Measurements from ENCODE around the gene FXN. TPM values are rescaled to one million over a fixed set of nuclear protein-coding genes. Genes with fewer than 3 reads are reported as not detected.
"Not testable (repeated sequence)": the region's sequence is repeated elsewhere in the genome, so short reads cannot be mapped to it uniquely, and the experiment has no call there.

The FXN gene
- total and polyA plus RNA-seq, 2 donors (not counting 3 experiments of a cell fraction or from before 2014, with no cell fraction given): 18.2 to 21.2 TPM

DNA sequence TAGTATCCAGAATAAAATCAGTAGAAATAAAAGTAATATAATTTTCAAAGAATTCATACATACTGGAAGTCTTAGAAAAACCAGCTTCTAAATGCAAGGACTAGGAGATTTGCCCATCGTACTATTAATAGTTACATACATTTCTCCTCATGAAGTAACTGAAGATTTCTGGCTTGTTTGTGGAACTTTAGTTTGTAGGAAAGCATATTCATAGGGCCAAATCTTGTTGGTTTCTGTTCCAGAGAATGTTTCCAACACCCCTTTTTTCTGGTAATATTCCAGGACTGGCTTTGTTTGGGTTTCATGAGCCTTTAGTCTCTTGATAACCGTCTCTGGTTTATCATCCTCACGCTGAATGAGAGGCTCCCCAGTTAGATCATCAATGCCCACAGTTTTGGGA is 72.2 kb downstream of the FXN start:
- H3K27ac ChIP-seq (ENCODE audit: insufficient read depth, low read depth, low read length): no peak overlapping the region
- TF ChIP-seq, protein P1, sequence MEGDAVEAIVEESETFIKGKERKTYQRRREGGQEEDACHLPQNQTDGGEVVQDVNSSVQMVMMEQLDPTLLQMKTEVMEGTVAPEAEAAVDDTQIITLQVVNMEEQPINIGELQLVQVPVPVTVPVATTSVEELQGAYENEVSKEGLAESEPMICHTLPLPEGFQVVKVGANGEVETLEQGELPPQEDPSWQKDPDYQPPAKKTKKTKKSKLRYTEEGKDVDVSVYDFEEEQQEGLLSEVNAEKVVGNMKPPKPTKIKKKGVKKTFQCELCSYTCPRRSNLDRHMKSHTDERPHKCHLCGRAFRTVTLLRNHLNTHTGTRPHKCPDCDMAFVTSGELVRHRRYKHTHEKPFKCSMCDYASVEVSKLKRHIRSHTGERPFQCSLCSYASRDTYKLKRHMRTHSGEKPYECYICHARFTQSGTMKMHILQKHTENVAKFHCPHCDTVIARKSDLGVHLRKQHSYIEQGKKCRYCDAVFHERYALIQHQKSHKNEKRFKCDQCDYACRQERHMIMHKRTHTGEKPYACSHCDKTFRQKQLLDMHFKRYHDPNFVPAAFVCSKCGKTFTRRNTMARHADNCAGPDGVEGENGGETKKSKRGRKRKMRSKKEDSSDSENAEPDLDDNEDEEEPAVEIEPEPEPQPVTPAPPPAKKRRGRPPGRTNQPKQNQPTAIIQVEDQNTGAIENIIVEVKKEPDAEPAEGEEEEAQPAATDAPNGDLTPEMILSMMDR (IDR thresholded peaks at IDR 0.05; ENCODE audit: extremely low read depth in 1 of 2, insufficient read depth in 1 of 2, low read depth in 1 of 2, low read length in 2 of 2): no peak
- TF ChIP-seq, protein P2, sequence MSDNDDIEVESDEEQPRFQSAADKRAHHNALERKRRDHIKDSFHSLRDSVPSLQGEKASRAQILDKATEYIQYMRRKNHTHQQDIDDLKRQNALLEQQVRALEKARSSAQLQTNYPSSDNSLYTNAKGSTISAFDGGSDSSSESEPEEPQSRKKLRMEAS (IDR thresholded peaks at IDR 0.05; ENCODE audit: insufficient read depth, insufficient read length): no peak
- TF ChIP-seq MYC (IDR thresholded peaks at IDR 0.05; ENCODE audit: low read depth, low read length) (no peak), POLR2AphosphoS5 (IDR thresholded peaks at IDR 0.05; ENCODE audit: insufficient read depth, low read depth, low read length) (no peak), GATA2 (IDR thresholded peaks at IDR 0.05; ENCODE audit: insufficient read depth, insufficient read length, low read depth, low read length) (no peak), JUN (IDR thresholded peaks at IDR 0.05; ENCODE audit: borderline replicate concordance, insufficient read depth, insufficient read length, low read depth) (no peak), FOS (IDR thresholded peaks at IDR 0.05; ENCODE audit: borderline replicate concordance, insufficient read depth, low read length) (no peak), EZH2 (IDR thresholded peaks at IDR 0.05; ENCODE audit: borderline replicate concordance, low read depth, low read length, severe bottlenecking) (no peak), POLR2A (IDR thresholded peaks at IDR 0.05; ENCODE audit: low read depth, low read length) (no peak)
- CTCF ChIA-PET: no interaction called here
- dilution Hi-C loops (cut with MboI; ENCODE audit: extremely low pct_ligation_motif_present, low sequenced_read_pairs) (no loop called here), intact Hi-C loops (cut with micrococcal nuclease) (no loop called here)
- DNase-seq (ENCODE audit: low read depth, low spot score) (no peak), FAIRE-seq (no peak)
- H3K79me2 ChIP-seq (ENCODE audit: control insufficient read depth, insufficient read depth, low read length): no peaks in the 10 kb centered on the region
- no peaks in the 10 kb centered on the region for H3K36me3 ChIP-seq (ENCODE audit: control insufficient read depth in 2 of 2, extremely low read depth in 1 of 2, insufficient read depth in 2 of 2, low read length in 2 of 2)
- BruUV-seq (replicated peaks): no TSS peak
- no peaks in the 10 kb centered on the region for H3K9me1 ChIP-seq (replicated peaks; ENCODE audit: control insufficient read depth, extremely low read depth, insufficient read depth, low read length)
- no peaks in the 10 kb centered on the region for H3K9me3 ChIP-seq (replicated peaks; ENCODE audit: control insufficient read depth, insufficient read depth, low read length)
- POLR2A ChIA-PET: no interaction called here
- no peaks in the 10 kb centered on the region for H3K27me3 ChIP-seq (ENCODE audit: control insufficient read depth in 2 of 2, insufficient read depth in 2 of 2, low read length in 2 of 2)
- H2AFZ ChIP-seq (ENCODE audit: low read depth, low read length): no peak overlapping the region
- H3K9ac ChIP-seq (replicated peaks; ENCODE audit: extremely low read depth, insufficient read depth, low read length): no peak overlapping the region
- H3K4me1 ChIP-seq (ENCODE audit: control insufficient read depth, extremely low read depth, insufficient read depth, low read length): no peaks in the 10 kb centered on the region
- no peaks in the 10 kb centered on the region for H4K20me1 ChIP-seq (replicated peaks; ENCODE audit: control insufficient read depth, extremely low read depth, insufficient read depth, low read length)
- no peak overlapping the region for H3K4me3 ChIP-seq (replicated peaks in 1 of 3; ENCODE audit: insufficient read depth in 1 of 3, low read depth in 1 of 3, low read length in 3 of 3)
- no peak overlapping the region for H3K4me2 ChIP-seq (ENCODE audit: insufficient read depth, low read length)

DNA sequence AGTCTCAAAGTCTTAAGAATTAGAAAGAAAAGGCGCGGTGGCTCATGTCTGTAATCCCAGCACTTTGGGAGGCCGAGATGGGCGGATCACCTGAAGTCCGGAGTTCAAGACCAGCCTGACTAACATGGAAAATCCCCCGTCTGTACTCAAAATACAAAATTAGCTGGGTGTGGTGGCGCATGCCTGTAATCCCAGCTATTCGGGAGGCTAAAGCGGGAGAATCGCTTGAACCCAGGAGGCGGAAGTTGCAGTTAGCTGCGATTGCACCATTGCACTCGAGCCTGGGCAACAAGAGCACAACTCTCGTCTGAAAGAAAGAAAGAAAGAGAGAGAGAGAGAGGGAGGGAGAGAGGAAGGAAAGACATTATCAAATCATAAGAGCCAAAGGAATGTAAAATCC is 73.2 kb downstream of the FXN start:
- DNase-seq (ENCODE audit: low read depth, low spot score); H3K4me1 ChIP-seq (ENCODE audit: control insufficient read depth, extremely low read depth, insufficient read depth, low read length); BruUV-seq (replicated peaks); dilution Hi-C loops (cut with MboI; ENCODE audit: extremely low pct_ligation_motif_present, low sequenced_read_pairs); H3K9me3 ChIP-seq (replicated peaks; ENCODE audit: control insufficient read depth, insufficient read depth, low read length); CTCF ChIA-PET; H3K27me3 ChIP-seq (ENCODE audit: control insufficient read depth in 2 of 2, insufficient read depth in 2 of 2, low read length in 2 of 2); H3K4me3 ChIP-seq (replicated peaks in 1 of 3; ENCODE audit: insufficient read depth in 1 of 3, low read depth in 1 of 3, low read length in 3 of 3); H3K9me1 ChIP-seq (replicated peaks; ENCODE audit: control insufficient read depth, extremely low read depth, insufficient read depth, low read length); H3K4me2 ChIP-seq (ENCODE audit: insufficient read depth, low read length); FAIRE-seq; H3K79me2 ChIP-seq (ENCODE audit: control insufficient read depth, insufficient read depth, low read length); H3K27ac ChIP-seq (ENCODE audit: insufficient read depth, low read depth, low read length); H2AFZ ChIP-seq (ENCODE audit: low read depth, low read length); H4K20me1 ChIP-seq (replicated peaks; ENCODE audit: control insufficient read depth, extremely low read depth, insufficient read depth, low read length); H3K36me3 ChIP-seq (ENCODE audit: control insufficient read depth in 2 of 2, extremely low read depth in 1 of 2, insufficient read depth in 2 of 2, low read length in 2 of 2); POLR2A ChIA-PET; H3K9ac ChIP-seq (replicated peaks; ENCODE audit: extremely low read depth, insufficient read depth, low read length); intact Hi-C loops (cut with micrococcal nuclease): not testable (repeated sequence)
